Activated naive CD8-positive, alpha-beta T cell treated with anti-CD3 and anti-CD28 coated beads for 36 hours (primary cell): ENCODE results near the gene USP36. TPM values are rescaled to one million over a fixed set of nuclear protein-coding genes. Genes with fewer than 3 reads are reported as not detected.

Experiments
- DNase-seq: peaks from one replicate; pipeline ENCODE4 v3.0.0; 2021
- H3K27ac Mint-ChIP-seq: one replicate; pipeline ENCODE4 v1.8.0; 2022; ENCODE audit warnings: mild to moderate bottlenecking, moderate library complexity, mixed read lengths
- H3K27me3 Mint-ChIP-seq: one replicate; pipeline ENCODE4 v1.8.0; 2022; ENCODE audit warnings: mild to moderate bottlenecking, mixed read lengths
- H3K36me3 Mint-ChIP-seq: one replicate; pipeline ENCODE4 v1.8.0; 2021; ENCODE audit warnings: mild to moderate bottlenecking, mixed read lengths
- H3K4me1 Mint-ChIP-seq: one replicate; pipeline ENCODE4 v1.8.0; 2021; ENCODE audit warnings: mixed read lengths
- H3K4me3 Mint-ChIP-seq: one replicate; pipeline ENCODE4 v1.8.0; 2022; ENCODE audit warnings: mild to moderate bottlenecking, moderate library complexity, mixed read lengths
- H3K9me3 Mint-ChIP-seq: one replicate; pipeline ENCODE4 v1.8.0; 2022; ENCODE audit warnings: mixed read lengths
- total RNA-seq, 2 experiments: library from RNA; stranded (reverse); gene quantifications; one replicate each; pipeline ENCODE4 v1.2.3, GENCODE V29; 2021

USP36 gene
- total RNA-seq, 2 experiments from 2014 or later, result 126 to 128 TPM

DNA sequence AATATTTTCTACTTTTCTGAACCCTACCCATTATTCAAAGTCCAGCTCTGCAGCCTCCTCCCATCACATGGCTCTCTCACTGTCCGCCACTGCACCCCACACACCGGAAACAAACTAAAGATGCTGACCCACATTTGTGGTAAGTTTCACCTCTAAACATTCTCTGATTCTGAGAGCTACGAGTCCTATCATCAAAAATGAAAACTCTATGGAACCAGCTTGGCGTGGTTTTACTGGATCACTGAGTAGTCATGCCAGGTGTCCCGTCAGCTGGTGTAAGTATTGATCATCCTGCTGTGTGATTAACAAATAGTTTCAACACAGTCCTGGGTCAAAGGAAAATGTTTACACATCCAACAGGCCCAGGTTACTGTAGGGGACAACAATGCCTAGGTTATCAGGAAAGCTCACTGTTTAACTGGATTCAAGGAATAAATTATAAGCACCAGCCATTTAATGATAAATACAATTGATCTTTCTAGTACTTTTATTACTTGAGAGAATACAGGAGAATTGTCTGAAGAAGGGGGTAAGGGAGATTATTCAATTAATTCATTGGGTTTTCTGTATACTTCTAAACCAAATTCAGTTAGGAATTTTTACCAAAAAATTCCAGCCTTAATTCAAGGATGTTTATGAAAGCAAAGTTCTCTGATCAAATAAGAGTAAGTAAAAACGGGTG, 92.4 kb downstream of the USP36 start:
- peaks cover 2% of the 10 kb centered on the region for H3K9me3 Mint-ChIP-seq
- peaks cover 11% of the 10 kb centered on the region for H3K36me3 Mint-ChIP-seq
- peak overlapping the region; percentile 62 for H3K4me3 Mint-ChIP-seq
- peak; percentile 50 for DNase-seq
- H3K27ac Mint-ChIP-seq, result peak overlapping the region; percentile 90
- H3K27me3 Mint-ChIP-seq, result no peaks in the 10 kb centered on the region
- H3K4me1 Mint-ChIP-seq, result peaks cover 93% of the 10 kb centered on the region

DNA sequence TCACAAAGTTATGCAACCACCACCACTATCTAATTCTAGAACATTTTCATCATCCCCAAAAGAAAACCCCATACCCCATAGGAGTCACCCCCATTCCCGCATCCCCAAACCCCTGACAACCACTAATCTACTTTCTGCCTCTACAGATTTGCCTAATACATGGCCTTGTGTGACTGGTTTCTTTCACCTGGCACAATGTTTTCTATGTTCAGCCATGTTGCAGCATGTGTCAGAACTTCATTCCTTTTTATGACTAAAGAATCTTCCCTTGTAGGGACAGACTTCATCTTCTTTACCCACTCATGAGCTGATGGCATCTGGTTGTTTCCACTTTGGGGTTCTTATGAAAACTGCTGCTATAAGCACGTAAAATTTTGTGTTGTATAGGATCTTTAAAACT, 93.1 kb downstream of the USP36 start:
- DNase-seq, result no peak
- no peaks in the 10 kb centered on the region for H3K27me3 Mint-ChIP-seq
- H3K4me3 Mint-ChIP-seq, result peak overlapping the region; percentile 24
- H3K27ac Mint-ChIP-seq, result peak overlapping the region; percentile 90
- H3K9me3 Mint-ChIP-seq, result peaks cover 3% of the 10 kb centered on the region
- peaks cover 14% of the 10 kb centered on the region for H3K36me3 Mint-ChIP-seq
- peaks cover 92% of the 10 kb centered on the region for H3K4me1 Mint-ChIP-seq

DNA sequence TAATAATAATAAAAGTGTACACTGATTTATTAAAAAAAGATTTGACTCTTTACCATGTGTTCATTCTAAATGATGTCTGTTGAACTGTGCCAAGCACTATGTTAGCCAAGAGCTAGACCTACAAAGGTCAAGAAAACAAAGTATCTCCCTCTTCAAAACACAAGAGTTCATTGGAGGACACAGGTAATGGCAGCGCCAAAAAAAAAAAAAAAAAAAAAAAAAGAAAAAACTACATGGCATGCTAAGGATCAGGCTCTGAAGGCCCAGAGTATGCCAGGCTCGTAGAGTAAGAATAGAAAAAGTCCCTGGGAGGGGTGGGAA, 93.7 kb downstream of the USP36 start:
- Mint-ChIP-seq H3K36me3 (peaks cover 15% of the 10 kb centered on the region), H3K27ac (peak overlapping the region; percentile 90), H3K4me1 (peaks cover 92% of the 10 kb centered on the region), H3K9me3 (peaks cover 3% of the 10 kb centered on the region), H3K27me3 (no peaks in the 10 kb centered on the region), H3K4me3 (peak overlapping the region; percentile 24)
- no peak for DNase-seq

DNA sequence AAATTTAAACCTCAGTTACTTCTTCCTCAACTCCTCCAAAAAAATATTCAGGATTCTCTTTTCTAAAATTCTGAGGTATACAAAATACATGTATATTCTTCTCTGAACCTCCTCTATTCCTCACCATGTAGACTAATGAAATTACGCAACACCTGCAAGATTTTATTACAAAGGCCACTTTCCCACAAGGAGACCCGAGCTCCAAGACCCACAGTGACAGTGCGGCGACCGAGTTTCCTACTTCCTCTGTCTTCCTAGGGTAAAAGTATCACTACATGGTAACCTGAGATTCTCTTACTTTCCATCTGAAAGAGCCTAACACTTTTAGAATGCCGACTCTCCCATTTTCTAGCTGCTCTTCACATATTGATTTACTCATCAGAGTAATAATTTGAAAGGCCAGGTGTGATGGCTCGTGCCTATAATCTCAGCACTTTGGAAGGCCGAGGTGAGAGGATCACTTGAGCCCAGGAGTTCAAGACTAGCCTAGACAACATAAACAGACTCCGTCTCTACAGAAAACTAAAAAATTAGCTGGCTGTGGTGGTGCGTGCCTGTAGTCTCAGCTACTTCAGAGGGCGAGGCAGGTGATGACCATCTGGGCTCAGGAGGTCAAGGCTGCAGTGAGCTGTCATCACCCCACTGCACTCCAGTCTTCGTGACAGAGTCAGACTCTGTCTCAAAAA, 94.2 kb downstream of the USP36 start:
- peaks cover 92% of the 10 kb centered on the region for H3K4me1 Mint-ChIP-seq
- peak overlapping the region; percentile 35 for H3K4me3 Mint-ChIP-seq

More for the DNA sequence above, 94.2 kb downstream of the USP36 start:
- DNase-seq, result no peak
- Mint-ChIP-seq H3K36me3 (peaks cover 18% of the 10 kb centered on the region), H3K9me3 (peaks cover 3% of the 10 kb centered on the region), H3K27me3 (no peaks in the 10 kb centered on the region), H3K27ac (peak overlapping the region; percentile 90)

Other genes with a start within 250 kb of the USP36 start
- 10 to 100 TPM; 88.9 to 89.6 TPM for gene CYTH1, start 58.5 kb downstream of the USP36 start, total RNA-seq
- gene CEP295NL, start 62.4 kb upstream of the USP36 start, total RNA-seq, result under 1 TPM in 1 of 2 experiments, not detected in 1; 0.19 TPM
- gene TIMP2, start 84.6 kb upstream of the USP36 start, total RNA-seq, result 1 to 10 TPM; 1.2 to 1.3 TPM
- 10 to 100 TPM; 86.8 to 89.7 TPM for gene LGALS3BP, start 139.1 kb upstream of the USP36 start, total RNA-seq
- gene CANT1, start 168.9 kb upstream of the USP36 start, total RNA-seq, result 10 to 100 TPM; 39.3 to 43.1 TPM
- gene C1QTNF1, start 183.4 kb upstream of the USP36 start, total RNA-seq, result under 1 TPM; 0.12 to 0.14 TPM
- 10 to 100 TPM; 23.4 to 26.3 TPM for gene ENGASE, start 234.0 kb upstream of the USP36 start, total RNA-seq